Esophagus muscularis mucosa (tissue), 4 donors: ENCODE results near the gene SORCS2. TPM values are rescaled to one million over a fixed set of nuclear protein-coding genes. Genes with fewer than 3 reads are reported as not detected.
A peak's percentile ranks its signal among the peaks of the same experiment; 100 is the strongest.

Experiments
- DNase-seq: peaks from one replicate; pipeline ENCODE4 v3.0.0-alpha.2; 2017; ENCODE audit errors: extremely low spot score
- H3K27ac ChIP-seq, 4 donors: fragments of 200-600 bp; sonication (generic); replicated peaks in 1 of 4; 1 replicate in 3 of 4; 2 replicates in 1 of 4; pipeline ENCODE4 v1.5.1; 2016 to 2019; ENCODE audit warnings: mild to moderate bottlenecking in 1 of 4
- H3K27me3 ChIP-seq, 4 donors: fragments of 200-600 bp; sonication (generic); one replicate each; pipeline versions ENCODE4 v1.5.1 to v1.6.0; 2016 to 2019
- H3K36me3 ChIP-seq, 4 donors: fragments of 200-600 bp; sonication (generic); one replicate each; pipeline ENCODE4 v1.5.1; 2016 to 2019
- H3K4me1 ChIP-seq, 4 donors: fragments of 200-600 bp; sonication (generic); one replicate each; pipeline ENCODE4 v1.5.1; 2016 to 2019
- H3K4me3 ChIP-seq, 4 donors: fragments of 200-600 bp; sonication (generic); 1 replicate in 2 of 4; 2 replicates in 2 of 4; pipeline ENCODE4 v1.5.1; 2016 to 2019; ENCODE audit warnings: mild to moderate bottlenecking in 4 of 4, moderate library complexity in 1 of 4
- H3K9me3 ChIP-seq, 4 donors: fragments of 200-600 bp; sonication (generic); 1 replicate in 3 of 4; 2 replicates in 1 of 4; pipeline ENCODE4 v1.5.1; 2016 to 2019
- EP300 ChIP-seq: sonication (generic); formaldehyde crosslinking; IDR thresholded peaks from one replicate; pipeline ENCODE4 v1.6.1; 2017; ENCODE audit warnings: antibody characterized with exemption
- POLR2A ChIP-seq: fragments of 450-650 bp; IDR thresholded peaks from one replicate; pipeline ENCODE4 v1.6.1; 2017; ENCODE audit warnings: antibody characterized with exemption, moderate library complexity, mild to moderate bottlenecking, low read depth
- POLR2AphosphoS5 ChIP-seq, 2 donors: sonication (generic); formaldehyde crosslinking; IDR thresholded peaks; one replicate each; pipeline ENCODE4 v1.6.1; 2017; ENCODE audit warnings: antibody characterized with exemption in 2 of 2
- WGBS: methylation state at CpG from one replicate; pipeline ENCODE4 v1.1.5; 2018; 5-methylcytosine and 5-hydroxymethylcytosine counted together
- intact Hi-C: fragments of 100-400 bp; cut with DNase I; formaldehyde crosslinking; loops from one replicate; pipeline ENCODE4 v1.15.1; 2023
- total RNA-seq, 4 donors: library from RNA; depleted of rRNA; stranded (reverse); fragments of >200 nt; gene quantifications; one replicate each; pipeline versions ENCODE4 v1.1.0 to v1.2.1, GENCODE V29; 2016
- TF ChIP-seq, protein P1 (sequence below), 3 experiments: fragments of 200-600 bp in 2 of 3; fragments of 450-650 bp in 1 of 3; sonication (generic) in 2 of 3; IDR thresholded peaks; one replicate each; pipeline ENCODE4 v1.5.1; 2017 to 2019; ENCODE audit warnings: antibody characterized with exemption in 3 of 3, mild to moderate bottlenecking in 2 of 3, moderate library complexity in 1 of 3

Gene SORCS2
- total RNA-seq, 4 donors from 2014 or later, result 3.3 to 10.1 (median 4.3) TPM

DNA sequence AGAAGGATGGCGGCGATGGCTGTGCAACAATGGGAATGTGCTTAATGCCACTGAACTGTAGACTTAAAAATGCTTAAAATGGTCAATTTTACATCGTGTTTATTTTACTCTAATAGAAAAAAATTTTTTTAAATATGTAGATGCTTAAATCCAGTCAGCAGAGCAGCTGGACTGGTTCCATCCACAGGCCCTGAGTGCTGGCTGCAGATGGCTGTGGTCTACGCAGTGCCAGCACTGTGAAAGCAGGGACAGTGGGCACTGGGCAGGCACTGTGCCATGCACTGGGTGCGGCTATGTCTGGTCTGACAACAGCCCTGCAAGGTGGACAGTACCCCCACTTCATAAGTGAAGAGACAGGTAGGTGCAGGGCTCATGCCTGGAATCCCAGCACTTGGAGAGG, 572.1 kb downstream of the SORCS2 start:
- no peak for DNase-seq
- Histone ChIP-seq H3K36me3 (peaks cover 10 to 87% (median 55%) of the 10 kb centered on the region in 4 donors), H3K27me3 (no peaks in the 10 kb centered on the region), H3K4me3 (no peak overlapping the region), H3K27ac (no peak overlapping the region), H3K9me3 (no peaks in the 10 kb centered on the region), H3K4me1 (peaks cover 5 to 46% (median 43%) of the 10 kb centered on the region in 4 donors)
- intact Hi-C loops, result loop anchor here (5.0 kb wide), 1 partner anchor 223 kb away; no protein-coding TSS in a partner anchor
- WGBS, result 85% methylated on average over 5 of the region's 5 CpGs
- no peak for TF ChIP-seq POLR2AphosphoS5 (IDR thresholded peaks at IDR 0.05)

DNA sequence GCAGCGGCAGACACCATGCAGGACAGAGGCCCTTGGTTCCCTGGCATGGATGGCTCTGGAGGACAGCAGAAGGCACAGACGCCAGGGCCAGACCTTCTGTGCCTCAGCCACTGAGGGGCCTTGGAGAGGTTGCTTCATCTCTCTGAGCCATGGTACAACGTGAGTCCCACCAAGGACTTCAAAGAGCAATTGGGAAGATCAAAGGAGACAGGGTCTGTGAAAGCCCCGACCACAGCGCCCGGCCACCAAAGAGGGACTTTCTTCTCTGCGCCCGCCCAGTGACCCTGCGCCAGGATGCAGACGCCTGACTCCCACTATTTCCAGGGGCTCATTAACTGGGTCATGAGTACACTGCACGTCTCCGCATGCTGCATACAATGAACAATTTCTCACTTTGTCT, 573.3 kb downstream of the SORCS2 start:
- TF ChIP-seq EP300 (no peak), POLR2AphosphoS5 (IDR thresholded peaks at IDR 0.05) (no peak), POLR2A (no peak)
- TF ChIP-seq, protein P1, sequence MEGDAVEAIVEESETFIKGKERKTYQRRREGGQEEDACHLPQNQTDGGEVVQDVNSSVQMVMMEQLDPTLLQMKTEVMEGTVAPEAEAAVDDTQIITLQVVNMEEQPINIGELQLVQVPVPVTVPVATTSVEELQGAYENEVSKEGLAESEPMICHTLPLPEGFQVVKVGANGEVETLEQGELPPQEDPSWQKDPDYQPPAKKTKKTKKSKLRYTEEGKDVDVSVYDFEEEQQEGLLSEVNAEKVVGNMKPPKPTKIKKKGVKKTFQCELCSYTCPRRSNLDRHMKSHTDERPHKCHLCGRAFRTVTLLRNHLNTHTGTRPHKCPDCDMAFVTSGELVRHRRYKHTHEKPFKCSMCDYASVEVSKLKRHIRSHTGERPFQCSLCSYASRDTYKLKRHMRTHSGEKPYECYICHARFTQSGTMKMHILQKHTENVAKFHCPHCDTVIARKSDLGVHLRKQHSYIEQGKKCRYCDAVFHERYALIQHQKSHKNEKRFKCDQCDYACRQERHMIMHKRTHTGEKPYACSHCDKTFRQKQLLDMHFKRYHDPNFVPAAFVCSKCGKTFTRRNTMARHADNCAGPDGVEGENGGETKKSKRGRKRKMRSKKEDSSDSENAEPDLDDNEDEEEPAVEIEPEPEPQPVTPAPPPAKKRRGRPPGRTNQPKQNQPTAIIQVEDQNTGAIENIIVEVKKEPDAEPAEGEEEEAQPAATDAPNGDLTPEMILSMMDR (IDR thresholded peaks at IDR 0.05), result no peak
- intact Hi-C loops, result no loop called here
- Histone ChIP-seq H3K36me3 (peaks cover 15 to 87% (median 59%) of the 10 kb centered on the region in 4 donors), H3K27ac (peak overlapping the region in 1 of 4 donors; percentile 8), H3K9me3 (no peaks in the 10 kb centered on the region), H3K4me1 (peaks cover 7 to 53% (median 44%) of the 10 kb centered on the region in 4 donors), H3K4me3 (no peak overlapping the region), H3K27me3 (no peaks in the 10 kb centered on the region)
- no peak for DNase-seq
- WGBS, result 83% methylated on average over 8 of the region's 12 CpGs

DNA sequence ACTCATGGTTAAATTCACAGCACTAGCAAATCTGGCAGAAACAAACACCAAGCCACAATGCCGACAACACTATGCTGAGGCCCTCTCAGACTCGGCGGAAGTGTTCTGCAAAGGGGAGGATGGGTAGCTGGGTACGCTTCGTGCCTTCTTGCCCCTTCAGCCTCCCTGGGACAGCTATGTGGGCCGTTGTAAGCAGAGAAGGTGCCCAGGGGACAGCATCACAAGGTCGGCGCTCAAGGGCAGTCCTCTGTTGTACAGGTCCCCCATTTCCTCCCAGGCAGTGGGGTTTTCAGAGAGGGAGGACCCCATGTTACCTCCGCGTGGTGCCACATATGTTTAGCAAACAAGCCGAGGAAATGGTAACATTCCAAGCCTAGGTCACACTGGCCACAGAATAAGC, 573.7 kb downstream of the SORCS2 start:
- no peaks in the 10 kb centered on the region for H3K9me3 ChIP-seq
- no peak overlapping the region for H3K4me3 ChIP-seq
- TF ChIP-seq POLR2A, result no peak
- no peak for TF ChIP-seq POLR2AphosphoS5 (IDR thresholded peaks at IDR 0.05)
- TF ChIP-seq, protein P1 (IDR thresholded peaks at IDR 0.05), result no peak
- no peak for TF ChIP-seq EP300
- intact Hi-C loops, result no loop called here
- H3K27me3 ChIP-seq, result no peaks in the 10 kb centered on the region
- 84% methylated on average over 11 of the region's 11 CpGs for WGBS
- H3K27ac ChIP-seq, result peak overlapping the region in 3 of 4 donors; percentile 8 to 47 (median 31)
- no peak for DNase-seq
- H3K4me1 ChIP-seq, result peaks cover 7 to 57% (median 46%) of the 10 kb centered on the region in 4 donors
- peaks cover 15 to 87% (median 61%) of the 10 kb centered on the region in 4 donors for H3K36me3 ChIP-seq

DNA sequence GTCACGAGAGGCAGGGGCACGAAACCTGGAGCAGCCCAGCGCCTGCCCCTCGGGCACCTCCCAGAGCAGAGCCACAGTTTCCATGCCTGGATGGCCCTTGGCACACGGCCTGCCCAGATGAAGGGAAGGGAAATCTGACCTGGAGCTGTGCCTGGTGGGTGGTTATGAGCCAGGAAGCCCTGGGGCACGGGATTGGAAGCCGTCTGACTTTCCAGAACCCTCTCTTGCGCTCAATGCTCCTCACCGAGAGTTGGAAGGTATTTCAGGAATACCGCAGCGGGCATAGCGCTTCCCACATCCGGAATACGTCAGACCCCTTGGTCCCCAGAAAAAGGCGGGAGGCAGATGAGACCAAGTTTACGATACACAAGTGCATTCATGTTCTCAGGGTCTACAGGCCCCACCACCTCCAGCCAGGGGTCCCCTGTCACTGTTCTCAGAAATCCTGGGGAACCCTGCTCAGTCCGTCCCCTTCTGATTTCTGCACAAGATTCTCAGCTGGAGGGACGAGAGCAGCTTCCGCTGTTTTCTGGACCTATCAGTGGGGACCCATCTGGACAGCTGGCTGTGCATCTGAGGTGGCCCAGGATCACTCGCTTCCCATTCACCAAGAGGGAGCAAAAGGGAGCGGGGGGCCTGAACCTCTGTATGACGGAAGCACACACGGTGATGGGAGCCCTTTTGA, 574.5 kb downstream of the SORCS2 start:
- DNase-seq, result no peak
- Histone ChIP-seq H3K4me3 (no peak overlapping the region), H3K36me3 (peaks cover 15 to 87% (median 64%) of the 10 kb centered on the region in 4 donors), H3K9me3 (no peaks in the 10 kb centered on the region), H3K27ac (peak overlapping the region in 3 of 4 donors; percentile 12 to 47 (median 31)), H3K4me1 (peaks cover 7 to 57% (median 45%) of the 10 kb centered on the region in 4 donors), H3K27me3 (no peaks in the 10 kb centered on the region)
- intact Hi-C loops, result no loop called here
- 97% methylated on average over 7 of the region's 23 CpGs for WGBS
- TF ChIP-seq POLR2AphosphoS5 (IDR thresholded peaks at IDR 0.05) (peak; percentile 5 to 11), EP300 (no peak)

DNA sequence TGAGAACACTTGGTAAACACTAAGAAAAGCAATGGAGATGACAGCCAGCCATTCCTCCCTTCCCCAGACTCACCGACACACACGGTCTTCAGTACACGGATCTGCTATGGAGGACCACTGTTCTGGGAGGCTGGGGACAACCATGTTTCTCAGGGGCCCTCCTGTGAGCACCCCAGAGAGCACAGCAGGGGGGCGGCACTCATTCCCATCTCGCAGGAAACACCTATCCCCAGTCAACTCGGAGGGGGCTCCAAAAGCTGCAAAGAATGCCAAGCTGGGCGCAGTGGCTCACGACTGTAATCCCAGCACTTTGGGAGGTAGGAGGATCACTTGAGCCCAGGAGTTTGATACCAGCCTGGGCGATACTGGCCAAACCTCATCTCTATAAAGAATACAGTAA, 575.2 kb downstream of the SORCS2 start:
- intact Hi-C loops, result no loop called here
- H3K27ac ChIP-seq, result no peak overlapping the region
- DNase-seq, result no peak
- peaks cover 15 to 90% (median 69%) of the 10 kb centered on the region in 4 donors for H3K36me3 ChIP-seq
- H3K4me1 ChIP-seq, result peaks cover 8 to 60% (median 49%) of the 10 kb centered on the region in 4 donors
- no peaks in the 10 kb centered on the region for H3K9me3 ChIP-seq
- no peaks in the 10 kb centered on the region for H3K27me3 ChIP-seq
- 86% methylated on average over 9 of the region's 9 CpGs for WGBS
- no peak for TF ChIP-seq POLR2A
- TF ChIP-seq, protein P1 (IDR thresholded peaks at IDR 0.05), result no peak
- TF ChIP-seq POLR2AphosphoS5 (IDR thresholded peaks at IDR 0.05), result no peak
- no peak for TF ChIP-seq EP300
- no peak overlapping the region for H3K4me3 ChIP-seq
